Stimulated activated CD8-positive, alpha-beta memory T cell treated with anti-CD3 and anti-CD28 coated beads, Interleukin-12 subunit alpha, Interleukin-12 subunit beta, amount 100 ng/mL, for 1 hour (primary cell): Measurements from ENCODE around the gene TM4SF20.

ENCODE experiments used
- DNase-seq: peaks from one replicate; pipeline ENCODE4 v3.0.0-alpha.2; 2020; ENCODE audit warnings: low read depth

TM4SF20 gene

GRCh38 chr2:227320305-227321094, 58.6 kb downstream of the TM4SF20 start:
- DNase-seq = no peak

DNA sequence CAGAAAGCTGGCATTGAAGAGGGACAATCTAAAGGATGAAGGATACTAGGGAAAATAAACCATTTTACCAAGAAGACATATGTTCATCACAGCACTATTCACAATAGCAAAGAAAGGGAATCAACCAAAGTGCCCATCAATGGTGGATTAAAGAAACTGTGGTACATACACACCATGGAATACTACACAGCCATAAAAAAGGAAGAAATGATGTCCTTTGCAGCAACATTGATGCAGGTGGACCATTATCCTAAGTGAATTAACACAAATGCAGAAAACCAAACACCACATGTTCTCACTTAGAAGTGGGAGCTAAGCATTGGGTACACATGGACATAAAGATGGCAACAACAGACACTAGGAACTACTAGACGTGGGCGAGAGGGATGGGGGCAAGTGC, 61.3 kb downstream of the TM4SF20 start:
- DNase-seq = no peak

- DNase-seq = no peak
These were observed 65.8 kb downstream of the TM4SF20 start for GRCh38 chr2:227313310-227313709.

GRCh38 chr2:227312579-227312978, 66.5 kb downstream of the TM4SF20 start:
- no peak for DNase-seq
